Measurements from ENCODE around the gene NDUFS8.

The NDUFS8 gene

GRCh38 chr11:68028802-68029545, 1.5 kb upstream of the NDUFS8 start:
- no peak for DNase-seq (ENCODE audit: low read depth)

GRCh38 chr11:68031144-68031464, 623 bp downstream of the NDUFS8 start:
- no peak for TF ChIP-seq CTCF (IDR thresholded peaks at IDR 0.05; ENCODE audit: control insufficient read depth, insufficient read depth, low read depth, low read length, missing control alignments)
- DNase-seq (ENCODE audit: low read depth): no peak
- H3K4me3 ChIP-seq (ENCODE audit: control insufficient read depth, low read depth, low read length): peak overlapping the region; percentile 80

More at GRCh38 chr11:68028802-68029545, 1.5 kb upstream of the NDUFS8 start:
- TF ChIP-seq CTCF (IDR thresholded peaks at IDR 0.05; ENCODE audit: control insufficient read depth, insufficient read depth, low read depth, low read length, missing control alignments): no peak
- H3K4me3 ChIP-seq (ENCODE audit: control insufficient read depth, low read depth, low read length): no peak overlapping the region; the same call in 1 of the 2 replicates

- no peak overlapping the region for H3K4me3 ChIP-seq (ENCODE audit: control insufficient read depth, low read depth, low read length)
- no peak for DNase-seq (ENCODE audit: low read depth)
- TF ChIP-seq CTCF (IDR thresholded peaks at IDR 0.05; ENCODE audit: control insufficient read depth, insufficient read depth, low read depth, low read length, missing control alignments): no peak
Observed at GRCh38 chr11:68032003-68032402, 1.5 kb downstream of the NDUFS8 start.

GRCh38 chr11:68032997-68033707, 2.7 kb downstream of the NDUFS8 start:
- H3K4me3 ChIP-seq (ENCODE audit: control insufficient read depth, low read depth, low read length): no peak overlapping the region
- no peak for TF ChIP-seq CTCF (IDR thresholded peaks at IDR 0.05; ENCODE audit: control insufficient read depth, insufficient read depth, low read depth, low read length, missing control alignments)
- DNase-seq (ENCODE audit: low read depth): no peak

- H3K4me3 ChIP-seq (ENCODE audit: control insufficient read depth, low read depth, low read length): no peak overlapping the region
- no peak for DNase-seq (ENCODE audit: low read depth)
- no peak for TF ChIP-seq CTCF (IDR thresholded peaks at IDR 0.05; ENCODE audit: control insufficient read depth, insufficient read depth, low read depth, low read length, missing control alignments)
Observed at GRCh38 chr11:68033708-68034045, 3.2 kb downstream of the NDUFS8 start.

- TF ChIP-seq CTCF (IDR thresholded peaks at IDR 0.05; ENCODE audit: control insufficient read depth, insufficient read depth, low read depth, low read length, missing control alignments): no peak
- no peak for DNase-seq (ENCODE audit: low read depth)
- no peak overlapping the region for H3K4me3 ChIP-seq (ENCODE audit: control insufficient read depth, low read depth, low read length)
Observed at GRCh38 chr11:68035266-68035876, 4.9 kb downstream of the NDUFS8 start.

Measured in AG09309 (cell line).